ENCODE results near the gene BICD1. TPM values are rescaled to one million over a fixed set of nuclear protein-coding genes. Genes with fewer than 3 reads are reported as not detected.
A peak's percentile ranks its signal among the peaks of the same experiment; 100 is the strongest.

The BICD1 gene
- total and polyA plus RNA-seq, 4 donors, result 6.1 to 22.9 (median 12.8) TPM

- H3K9ac ChIP-seq (ENCODE audit: insufficient read depth in 1 of 2, low read length in 2 of 2), result no peak overlapping the region
- no peak overlapping the region for H3K27ac ChIP-seq (ENCODE audit: low read depth in 1 of 2, low read length in 1 of 2)
- ATAC-seq (ENCODE audit: insufficient read depth, low FRiP score) (no peak), DNase-seq (no peak)
- no peaks in the 10 kb centered on the region for H3K27me3 ChIP-seq (ENCODE audit: control insufficient read depth in 3 of 3, insufficient read depth in 3 of 3, low read length in 2 of 3)
- no peaks in the 10 kb centered on the region for H3K9me3 ChIP-seq (ENCODE audit: control insufficient read depth in 4 of 4, insufficient read depth in 3 of 4, low read length in 3 of 4)
- H3K36me3 ChIP-seq (ENCODE audit: control insufficient read depth in 4 of 4, insufficient read depth in 4 of 4, low read length in 4 of 4), result no peaks in the 10 kb centered on the region
- 81 to 92% methylated on average over 8 of the region's 8 CpGs for WGBS, 2 donors
- H3K4me1 ChIP-seq (ENCODE audit: control insufficient read depth in 5 of 5, insufficient read depth in 5 of 5, low read length in 5 of 5), result peaks cover 0 to 3% (median 0%) of the 10 kb centered on the region in 5 donors
- H3K4me3 ChIP-seq, result no peak overlapping the region
- no peak for TF ChIP-seq CTCF (IDR thresholded peaks at IDR 0.05; ENCODE audit: control extremely low read depth, extremely low read depth)
Measured at GRCh38 chr12:32379667-32380066, 273.0 kb downstream of the BICD1 start.

GRCh38 chr12:32382226-32382625 is 275.6 kb downstream of the BICD1 start:
- no peaks in the 10 kb centered on the region for H3K27me3 ChIP-seq (ENCODE audit: control insufficient read depth in 3 of 3, insufficient read depth in 3 of 3, low read length in 2 of 3)
- no peak overlapping the region for H3K9ac ChIP-seq (ENCODE audit: insufficient read depth in 1 of 2, low read length in 2 of 2)
- no peak overlapping the region for H3K4me3 ChIP-seq
- no peak for DNase-seq
- no peaks in the 10 kb centered on the region for H3K9me3 ChIP-seq (ENCODE audit: control insufficient read depth in 4 of 4, insufficient read depth in 3 of 4, low read length in 3 of 4)
- H3K4me1 ChIP-seq (ENCODE audit: control insufficient read depth in 5 of 5, insufficient read depth in 5 of 5, low read length in 5 of 5), result peaks cover 0 to 3% (median 0%) of the 10 kb centered on the region in 5 donors
- no peak overlapping the region for H3K27ac ChIP-seq (ENCODE audit: low read depth in 1 of 2, low read length in 1 of 2)
- H3K36me3 ChIP-seq (ENCODE audit: control insufficient read depth in 4 of 4, insufficient read depth in 4 of 4, low read length in 4 of 4), result no peaks in the 10 kb centered on the region
- no peak for TF ChIP-seq CTCF (IDR thresholded peaks at IDR 0.05; ENCODE audit: control extremely low read depth, extremely low read depth)
- no peak for ATAC-seq (ENCODE audit: insufficient read depth, low FRiP score)
- 92 to 94% methylated on average over 2 of the region's 2 CpGs for WGBS, 2 donors

- H3K9ac ChIP-seq (ENCODE audit: insufficient read depth in 1 of 2, low read length in 2 of 2), result no peak overlapping the region
Measured at GRCh38 chr12:32390572-32391219, 284.0 kb downstream of the BICD1 start.

More at GRCh38 chr12:32390572-32391219, 284.0 kb downstream of the BICD1 start:
- peak; percentile 30 to 69 (median 51) for DNase-seq
- H3K4me3 ChIP-seq, result no peak overlapping the region
- no peak for TF ChIP-seq CTCF (IDR thresholded peaks at IDR 0.05; ENCODE audit: control extremely low read depth, extremely low read depth)
- H3K27me3 ChIP-seq (ENCODE audit: control insufficient read depth in 3 of 3, insufficient read depth in 3 of 3, low read length in 2 of 3), result no peaks in the 10 kb centered on the region
- H3K27ac ChIP-seq (ENCODE audit: low read depth in 1 of 2, low read length in 1 of 2), result no peak overlapping the region
- H3K9me3 ChIP-seq (ENCODE audit: control insufficient read depth in 4 of 4, insufficient read depth in 3 of 4, low read length in 3 of 4), result no peaks in the 10 kb centered on the region
- ATAC-seq (ENCODE audit: insufficient read depth, low FRiP score), result peak; percentile 83
- no peaks in the 10 kb centered on the region for H3K36me3 ChIP-seq (ENCODE audit: control insufficient read depth in 4 of 4, insufficient read depth in 4 of 4, low read length in 4 of 4)
- 26 to 32% methylated on average over 47 of the region's 47 CpGs for WGBS, 2 donors
- H3K4me1 ChIP-seq (ENCODE audit: control insufficient read depth in 5 of 5, insufficient read depth in 5 of 5, low read length in 5 of 5), result no peaks in the 10 kb centered on the region

Data from lung (tissue), 12 donors.